NCI-H526 treated with DMSO at 0.1 percent for 48 hours (cell line): ENCODE measurements around the gene ZRANB3.

Source experiments
- DNase-seq: peaks from one replicate; lab custom pipeline; 2025; lab: John Stamatoyannopoulos, UW

Gene ZRANB3

GRCh38 chr2:135246711-135247270 lies 284.2 kb downstream of the ZRANB3 start:
- no peak for DNase-seq

- DNase-seq, result no peak
Observed at GRCh38 chr2:135245071-135245470, 285.9 kb downstream of the ZRANB3 start.

GRCh38 chr2:135238651-135239050 lies 292.4 kb downstream of the ZRANB3 start:
- DNase-seq, result no peak

DNA sequence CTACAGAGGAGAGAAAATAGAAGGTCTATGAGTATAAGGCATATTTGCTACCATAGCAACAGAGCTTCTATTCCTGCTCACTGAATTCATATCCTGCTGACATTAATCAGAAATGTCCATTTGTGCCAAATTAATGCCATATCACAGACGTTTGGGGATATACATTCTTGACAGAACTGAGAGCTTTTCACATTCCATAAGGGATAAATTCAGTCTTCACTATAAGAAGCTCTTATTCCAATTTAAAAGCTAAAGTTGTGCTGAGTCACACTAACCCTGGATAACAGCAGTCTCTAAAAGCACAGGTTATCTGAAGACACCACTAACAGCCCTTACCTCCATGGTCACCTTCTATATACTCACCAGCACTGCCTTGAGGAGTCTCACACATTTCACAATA lies 300.9 kb downstream of the ZRANB3 start:
- DNase-seq, result no peak

GRCh38 chr2:135227386-135227785 lies 303.6 kb downstream of the ZRANB3 start:
- DNase-seq, result no peak

GRCh38 chr2:135226961-135227360 lies 304.1 kb downstream of the ZRANB3 start:
- no peak for DNase-seq

GRCh38 chr2:135225781-135226180 lies 305.2 kb downstream of the ZRANB3 start:
- DNase-seq, result no peak

DNA sequence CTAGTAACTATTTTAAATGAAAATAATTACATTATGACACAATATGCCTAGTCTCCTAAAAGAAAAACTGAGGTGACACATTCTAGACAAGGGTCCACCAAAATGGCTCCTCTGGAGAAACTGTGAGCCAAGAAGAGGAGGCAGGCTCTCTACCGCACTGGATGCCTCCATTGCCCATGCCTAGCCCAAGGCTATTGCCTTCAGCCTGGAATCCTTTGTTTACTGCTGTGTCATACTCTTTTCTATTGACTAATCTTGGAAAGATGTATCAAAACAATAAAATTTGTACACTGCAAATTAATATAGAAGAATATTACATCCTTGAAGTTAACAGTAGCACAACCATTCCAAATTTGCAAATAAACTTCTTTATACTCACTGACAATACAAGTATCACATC lies 311.8 kb downstream of the ZRANB3 start:
- DNase-seq, result no peak

DNA sequence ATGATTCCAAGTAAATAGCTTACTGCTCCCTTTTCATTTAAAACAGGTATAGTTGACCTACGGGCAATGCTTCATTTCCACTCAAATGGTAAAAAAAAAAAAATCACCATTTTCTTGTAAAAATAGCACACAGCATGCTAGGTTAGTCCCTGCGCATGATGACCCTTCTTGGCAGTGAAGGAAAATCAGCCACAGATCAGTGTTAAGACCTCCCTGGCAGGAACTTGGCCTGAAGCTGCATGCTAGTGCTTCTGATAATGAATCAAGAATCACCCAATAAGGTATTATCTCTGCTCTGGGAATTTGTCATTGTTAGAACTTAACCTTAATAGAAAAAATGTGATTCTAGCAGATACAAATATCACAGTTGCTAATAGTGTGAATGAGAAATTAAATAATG lies 312.6 kb downstream of the ZRANB3 start:
- no peak for DNase-seq

GRCh38 chr2:135212757-135213156 lies 318.3 kb downstream of the ZRANB3 start:
- no peak for DNase-seq

GRCh38 chr2:135208016-135208415 lies 323.0 kb downstream of the ZRANB3 start:
- DNase-seq, result no peak

- DNase-seq, result no peak
Observed at GRCh38 chr2:135203944-135204343, 327.1 kb downstream of the ZRANB3 start.

DNA sequence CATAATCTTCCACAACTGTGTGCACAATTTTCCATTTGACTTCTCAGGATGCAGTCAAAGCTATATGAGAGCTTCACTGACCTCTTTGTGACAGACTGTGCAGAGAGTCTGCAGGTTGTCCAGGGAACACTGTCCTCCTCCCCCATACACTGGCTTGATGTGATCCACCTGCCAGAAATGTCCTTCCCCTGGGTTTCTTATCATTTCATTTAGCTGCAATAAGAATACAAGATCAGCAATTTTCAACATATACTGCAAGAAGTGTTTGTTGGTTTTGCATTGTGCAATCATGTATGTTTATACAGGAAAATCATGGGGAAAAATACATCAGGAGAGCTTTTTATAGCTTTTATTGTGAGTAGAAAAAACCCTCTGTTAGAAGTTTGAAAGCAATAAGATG lies 328.3 kb downstream of the ZRANB3 start:
- DNase-seq, result peak; percentile 89

- DNase-seq, result no peak
Observed at GRCh38 chr2:135198481-135198880, 332.5 kb downstream of the ZRANB3 start.

DNA sequence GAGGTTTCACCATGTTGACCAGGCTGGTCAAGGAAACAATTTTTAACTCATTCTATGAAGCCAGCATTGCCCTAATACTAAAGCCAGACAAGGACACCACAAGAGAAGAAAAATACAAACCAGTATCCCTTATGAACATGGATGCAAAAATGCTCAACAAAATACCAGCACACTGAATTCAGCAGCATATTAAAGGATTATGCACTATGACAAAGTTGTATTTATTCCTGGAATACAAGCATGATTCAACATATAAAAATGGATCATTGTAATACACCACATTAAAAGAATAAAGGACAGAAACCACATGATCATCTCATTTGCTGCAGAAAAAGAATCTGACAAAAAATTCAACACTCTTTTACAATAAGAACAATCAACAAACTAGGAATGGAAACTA lies 340.2 kb downstream of the ZRANB3 start:
- DNase-seq, result no peak

DNA sequence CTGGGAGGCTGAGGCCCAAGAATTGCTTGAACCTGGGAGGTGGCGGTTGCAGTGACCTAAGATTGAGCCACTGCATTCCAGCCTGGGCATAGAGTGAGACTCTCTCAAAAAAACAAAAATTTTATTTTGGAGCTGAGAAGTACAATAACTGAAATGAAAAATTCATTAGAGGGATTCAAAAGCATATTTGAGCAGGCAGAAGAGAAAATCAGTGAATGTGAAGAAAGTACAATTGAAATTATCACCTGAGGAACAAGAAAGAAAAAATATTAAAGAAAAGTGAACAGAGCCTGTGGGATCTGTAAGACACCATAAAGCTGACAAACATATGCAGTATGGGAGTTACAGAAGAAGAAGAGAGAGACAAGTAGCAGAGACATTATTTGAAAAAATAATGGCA lies 341.9 kb downstream of the ZRANB3 start:
- DNase-seq, result no peak

DNA sequence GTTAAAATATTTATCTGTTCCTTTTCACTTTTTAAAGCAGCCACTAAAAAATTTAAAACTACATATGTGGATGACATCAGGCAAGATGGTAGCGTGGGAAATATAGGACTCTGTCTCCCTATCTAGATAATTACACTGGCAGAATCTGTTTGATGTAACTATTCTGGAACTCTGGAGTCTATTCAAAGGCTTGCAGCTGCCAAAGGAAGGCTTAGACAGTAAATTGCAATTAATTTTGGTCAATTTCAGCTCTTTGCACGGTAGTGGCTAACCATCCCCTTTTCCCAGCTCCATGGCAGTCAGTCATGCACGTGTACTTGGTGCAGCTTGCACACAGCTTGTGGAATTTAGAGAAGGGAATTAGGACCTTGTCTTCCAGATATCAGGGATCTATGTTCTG lies 343.7 kb downstream of the ZRANB3 start:
- no peak for DNase-seq

GRCh38 chr2:135186054-135186453 lies 345.0 kb downstream of the ZRANB3 start:
- no peak for DNase-seq

DNA sequence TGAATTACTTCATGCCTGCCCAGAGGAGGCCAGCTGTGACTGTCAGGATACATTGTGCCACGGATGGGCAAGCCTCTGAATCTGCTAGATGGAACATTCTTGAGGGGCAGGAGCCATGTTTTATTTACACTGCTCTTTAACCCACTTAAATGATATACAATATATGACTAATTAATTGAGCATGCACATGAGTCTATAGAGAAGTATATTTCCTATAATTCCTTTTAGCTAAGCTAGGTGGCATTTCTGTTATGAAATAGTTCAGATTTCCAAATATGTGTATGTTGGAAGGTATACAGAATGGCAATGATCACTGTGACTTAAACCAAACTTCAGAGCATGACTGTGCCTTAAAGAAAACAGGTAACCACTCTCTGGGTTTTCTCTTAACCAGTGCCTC lies 347.2 kb downstream of the ZRANB3 start:
- no peak for DNase-seq

- DNase-seq, result no peak
Observed at GRCh38 chr2:135182601-135183000, 348.4 kb downstream of the ZRANB3 start.

DNA sequence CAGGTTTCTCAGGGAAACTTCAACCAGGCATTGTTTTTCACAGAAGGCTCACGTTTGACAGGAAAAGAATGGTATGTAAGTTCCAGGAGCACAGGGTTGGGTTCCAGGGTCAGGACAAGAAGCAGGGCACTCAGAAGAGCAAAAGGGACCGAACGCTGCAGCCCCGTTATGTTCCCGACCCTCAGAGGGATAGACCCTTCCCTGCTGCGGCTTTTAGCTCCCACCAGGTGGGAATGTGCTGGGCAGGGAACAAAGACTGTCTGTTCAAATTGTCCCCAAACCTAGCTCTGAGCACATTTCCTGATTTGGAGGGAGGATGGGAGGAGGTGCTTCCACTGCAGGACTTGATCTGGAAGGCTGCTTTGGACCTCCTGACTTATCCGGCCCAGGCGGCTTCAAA lies 348.8 kb downstream of the ZRANB3 start:
- no peak for DNase-seq

- DNase-seq, result no peak
Observed at GRCh38 chr2:135179689-135180088, 351.3 kb downstream of the ZRANB3 start.

GRCh38 chr2:135175177-135175576 lies 355.8 kb downstream of the ZRANB3 start:
- no peak for DNase-seq

DNA sequence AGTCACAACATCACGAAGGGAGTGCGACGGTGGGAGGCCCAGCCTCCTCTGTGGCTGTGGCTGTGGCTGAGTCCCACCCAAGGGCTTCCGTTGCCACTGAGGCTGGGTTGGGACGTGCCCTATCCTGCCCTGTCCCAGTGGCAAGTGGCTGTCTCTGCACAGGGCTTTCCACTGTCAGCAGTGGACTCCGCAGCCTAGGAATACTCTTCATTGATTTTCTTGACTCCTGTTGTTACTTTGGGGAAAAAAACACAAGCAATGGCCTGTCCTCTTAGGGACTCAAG lies 356.3 kb downstream of the ZRANB3 start:
- no peak for DNase-seq
